T-helper 1 cell treated with Interleukin-12 subunit alpha and Interleukin-12 subunit beta and Interleukin-4 antibody, amounts not matched to agents 30 μg/mL and 1 μg/mL, for 36 hours (primary cell): Measurements from ENCODE around the gene GSS.

Source experiments
- H3K27ac Mint-ChIP-seq: one replicate; pipeline ENCODE4 v1.8.0; 2021; ENCODE audit warnings: mild to moderate bottlenecking, mixed read lengths
- H3K27me3 Mint-ChIP-seq: one replicate; pipeline ENCODE4 v1.8.0; 2021; ENCODE audit warnings: low read depth, mixed read lengths
- H3K36me3 Mint-ChIP-seq: one replicate; pipeline ENCODE4 v1.8.0; 2021; ENCODE audit warnings: low read depth, mixed read lengths
- H3K4me1 Mint-ChIP-seq: one replicate; pipeline ENCODE4 v1.8.0; 2021; ENCODE audit warnings: low read depth, mixed read lengths
- H3K4me3 Mint-ChIP-seq: one replicate; pipeline ENCODE4 v1.8.0; 2021; ENCODE audit warnings: mild to moderate bottlenecking, moderate library complexity, mixed read lengths
- H3K9me3 Mint-ChIP-seq: one replicate; pipeline ENCODE4 v1.8.0; 2021; ENCODE audit warnings: mixed read lengths

GSS gene

DNA sequence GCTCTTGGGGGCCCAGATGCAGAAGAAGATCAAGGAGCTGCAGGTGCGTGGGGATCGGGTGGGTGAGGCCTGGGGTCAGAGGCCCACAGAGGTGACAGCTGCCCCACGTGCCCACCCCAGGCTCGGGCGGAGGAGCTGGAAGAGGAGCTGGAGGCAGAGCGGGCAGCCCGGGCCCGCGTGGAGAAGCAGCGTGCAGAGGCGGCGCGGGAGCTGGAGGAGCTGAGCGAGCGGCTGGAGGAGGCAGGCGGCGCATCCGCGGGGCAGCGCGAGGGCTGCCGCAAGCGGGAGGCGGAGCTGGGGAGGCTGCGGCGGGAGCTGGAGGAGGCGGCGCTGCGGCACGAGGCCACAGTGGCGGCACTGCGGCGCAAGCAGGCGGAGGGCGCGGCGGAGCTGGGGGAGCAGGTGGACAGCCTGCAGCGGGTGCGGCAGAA is 41.5 kb upstream of the GSS start:
- peaks cover 16% of the 10 kb centered on the region for H3K36me3 Mint-ChIP-seq
- no peak overlapping the region for H3K27ac Mint-ChIP-seq

DNA sequence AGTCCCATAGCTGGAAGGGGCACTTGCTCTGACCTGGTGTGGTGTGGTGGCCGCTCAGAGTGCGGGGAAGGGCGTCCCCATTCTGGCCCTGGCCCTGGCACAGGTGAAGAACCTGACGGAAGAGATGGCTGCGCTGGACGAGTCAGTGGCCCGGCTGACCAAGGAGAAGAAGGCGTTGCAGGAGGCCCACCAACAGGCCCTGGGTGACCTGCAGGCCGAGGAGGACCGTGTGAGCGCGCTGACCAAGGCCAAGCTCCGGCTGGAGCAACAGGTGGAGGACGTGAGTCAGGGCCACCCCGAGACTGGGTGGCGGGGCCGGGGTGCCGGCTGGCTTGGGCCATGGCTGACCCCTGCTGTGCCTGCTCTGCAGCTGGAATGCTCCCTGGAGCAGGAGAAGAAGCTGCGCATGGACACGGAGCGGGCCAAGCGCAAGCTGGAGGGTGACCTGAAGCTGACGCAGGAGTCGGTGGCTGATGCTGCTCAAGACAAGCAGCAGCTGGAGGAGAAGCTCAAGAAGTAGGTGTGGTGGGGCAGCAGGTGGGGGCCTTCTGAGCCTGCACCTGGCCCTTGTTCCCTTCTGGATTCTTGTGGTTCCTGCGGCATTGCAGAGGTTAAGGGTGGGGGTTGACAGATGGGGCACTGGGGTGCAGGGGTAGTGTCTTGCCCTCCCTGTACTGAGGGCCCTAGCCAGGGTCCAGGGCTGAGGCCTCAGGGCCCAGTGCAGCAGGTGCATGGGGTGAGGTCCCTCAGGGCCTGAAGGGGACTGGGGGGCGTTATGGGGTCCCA is 40.8 kb upstream of the GSS start:
- H3K9me3 Mint-ChIP-seq = no peaks in the 10 kb centered on the region
- no peak overlapping the region for H3K27ac Mint-ChIP-seq
- peaks cover 16% of the 10 kb centered on the region for H3K36me3 Mint-ChIP-seq
- no peaks in the 10 kb centered on the region for H3K27me3 Mint-ChIP-seq
- no peaks in the 10 kb centered on the region for H3K4me1 Mint-ChIP-seq
- H3K4me3 Mint-ChIP-seq = no peak overlapping the region

More for the DNA sequence above, 41.5 kb upstream of the GSS start:
- no peaks in the 10 kb centered on the region for H3K4me1 Mint-ChIP-seq
- no peaks in the 10 kb centered on the region for H3K9me3 Mint-ChIP-seq
- H3K4me3 Mint-ChIP-seq = no peak overlapping the region
- no peaks in the 10 kb centered on the region for H3K27me3 Mint-ChIP-seq

DNA sequence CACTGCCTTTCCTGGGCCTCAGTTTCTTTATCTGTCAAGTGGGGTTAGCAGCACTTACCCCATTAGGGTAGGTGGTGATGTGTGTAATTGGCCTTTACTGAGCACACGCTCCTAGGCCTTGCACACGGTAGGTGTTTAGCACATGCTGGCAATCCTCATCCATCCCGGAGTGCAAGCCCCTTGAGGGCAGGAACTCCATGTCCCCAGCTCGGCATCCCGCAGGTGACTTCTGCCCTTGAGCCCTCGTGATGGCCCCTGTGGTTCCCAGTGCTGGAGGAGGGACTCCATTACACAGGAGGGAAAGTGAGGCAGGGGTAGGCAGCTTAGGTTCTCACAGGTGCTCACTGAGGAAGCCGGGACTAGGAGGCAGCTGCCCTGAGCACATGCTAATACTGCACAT is 40.1 kb upstream of the GSS start:
- Mint-ChIP-seq H3K9me3 (no peaks in the 10 kb centered on the region), H3K27me3 (no peaks in the 10 kb centered on the region), H3K4me3 (no peak overlapping the region), H3K36me3 (peaks cover 15% of the 10 kb centered on the region), H3K4me1 (no peaks in the 10 kb centered on the region), H3K27ac (no peak overlapping the region)

DNA sequence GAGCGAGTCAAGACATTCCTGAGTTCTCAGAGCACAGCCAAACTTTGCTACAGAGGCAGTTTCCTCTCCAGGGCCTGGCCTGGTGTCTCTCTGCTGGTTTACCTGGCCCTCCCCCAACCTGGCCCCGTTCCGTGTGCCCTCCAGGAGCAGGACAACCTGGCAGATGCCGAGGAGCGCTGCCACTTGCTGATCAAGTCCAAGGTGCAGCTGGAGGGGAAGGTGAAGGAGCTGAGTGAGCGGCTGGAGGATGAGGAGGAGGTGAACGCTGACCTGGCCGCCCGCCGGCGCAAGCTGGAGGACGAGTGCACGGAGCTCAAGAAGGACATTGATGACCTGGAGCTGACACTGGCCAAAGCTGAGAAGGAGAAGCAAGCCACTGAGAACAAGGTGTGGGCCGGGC is 39.6 kb upstream of the GSS start:
- H3K9me3 Mint-ChIP-seq = no peaks in the 10 kb centered on the region
- H3K36me3 Mint-ChIP-seq = peaks cover 15% of the 10 kb centered on the region
- peak overlapping the region; percentile 57 for H3K27ac Mint-ChIP-seq
- H3K4me3 Mint-ChIP-seq = no peak overlapping the region
- H3K27me3 Mint-ChIP-seq = no peaks in the 10 kb centered on the region
- H3K4me1 Mint-ChIP-seq = no peaks in the 10 kb centered on the region

DNA sequence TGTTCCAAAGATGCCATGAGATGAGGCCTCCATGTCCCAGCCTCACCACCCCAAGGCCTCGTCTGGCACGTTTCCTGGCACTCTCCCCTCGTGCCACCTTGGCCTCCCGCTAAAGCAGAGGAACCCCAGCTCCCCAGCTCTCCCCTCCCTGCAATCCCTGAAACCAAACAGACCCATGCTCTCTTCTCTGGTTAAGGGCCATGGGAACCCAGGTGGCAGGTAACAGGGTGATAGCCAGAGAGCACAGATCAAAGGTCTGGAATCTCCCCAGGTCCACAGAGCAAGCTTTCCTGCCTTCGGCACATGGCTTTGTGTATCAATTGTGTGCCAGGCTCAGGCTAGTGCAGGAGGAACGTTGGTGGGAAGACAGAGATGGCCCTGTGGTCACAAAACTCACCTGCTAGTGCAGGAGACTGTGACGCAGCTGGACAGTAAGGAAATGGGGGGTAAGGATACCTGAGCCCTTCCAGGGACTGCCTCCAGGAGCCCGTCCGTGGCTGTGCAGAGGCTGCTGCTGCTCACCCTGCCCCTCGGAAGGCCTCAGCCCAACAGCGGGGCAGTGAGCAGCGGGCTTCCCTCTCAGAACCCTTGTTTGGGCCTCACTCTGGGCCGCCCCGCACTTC is 39.0 kb upstream of the GSS start:
- H3K9me3 Mint-ChIP-seq = no peaks in the 10 kb centered on the region
- H3K4me1 Mint-ChIP-seq = no peaks in the 10 kb centered on the region
- peaks cover 15% of the 10 kb centered on the region for H3K36me3 Mint-ChIP-seq
- no peak overlapping the region for H3K4me3 Mint-ChIP-seq
- no peaks in the 10 kb centered on the region for H3K27me3 Mint-ChIP-seq
- H3K27ac Mint-ChIP-seq = peak overlapping the region; percentile 57

DNA sequence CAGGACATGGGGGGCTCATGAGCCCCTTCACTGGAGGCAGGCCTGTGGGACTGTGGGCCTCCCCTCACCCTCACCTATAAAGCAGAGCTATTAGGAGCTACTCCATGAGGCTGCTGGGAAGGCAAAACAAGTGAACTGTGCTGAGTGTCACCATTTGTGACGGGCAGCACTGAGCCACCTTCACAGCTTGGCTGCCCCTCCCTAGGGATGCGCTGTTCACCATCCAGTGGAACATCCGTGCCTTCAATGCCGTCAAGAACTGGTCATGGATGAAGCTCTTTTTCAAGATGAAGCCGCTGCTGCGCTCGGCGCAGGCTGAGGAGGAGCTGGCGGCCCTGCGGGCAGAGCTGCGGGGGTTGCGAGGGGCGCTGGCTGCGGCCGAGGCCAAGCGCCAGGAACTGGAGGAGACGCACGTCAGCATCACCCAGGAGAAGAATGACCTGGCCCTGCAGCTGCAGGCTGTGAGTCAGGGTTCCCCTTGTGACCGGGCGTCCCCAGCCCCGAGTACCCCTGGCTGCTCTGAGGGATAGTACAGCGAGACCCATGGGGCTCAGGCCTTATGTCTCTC is 38.4 kb upstream of the GSS start:
- no peaks in the 10 kb centered on the region for H3K9me3 Mint-ChIP-seq
- no peak overlapping the region for H3K4me3 Mint-ChIP-seq
- no peaks in the 10 kb centered on the region for H3K27me3 Mint-ChIP-seq
- no peak overlapping the region for H3K27ac Mint-ChIP-seq
- peaks cover 14% of the 10 kb centered on the region for H3K36me3 Mint-ChIP-seq
- H3K4me1 Mint-ChIP-seq = no peaks in the 10 kb centered on the region

DNA sequence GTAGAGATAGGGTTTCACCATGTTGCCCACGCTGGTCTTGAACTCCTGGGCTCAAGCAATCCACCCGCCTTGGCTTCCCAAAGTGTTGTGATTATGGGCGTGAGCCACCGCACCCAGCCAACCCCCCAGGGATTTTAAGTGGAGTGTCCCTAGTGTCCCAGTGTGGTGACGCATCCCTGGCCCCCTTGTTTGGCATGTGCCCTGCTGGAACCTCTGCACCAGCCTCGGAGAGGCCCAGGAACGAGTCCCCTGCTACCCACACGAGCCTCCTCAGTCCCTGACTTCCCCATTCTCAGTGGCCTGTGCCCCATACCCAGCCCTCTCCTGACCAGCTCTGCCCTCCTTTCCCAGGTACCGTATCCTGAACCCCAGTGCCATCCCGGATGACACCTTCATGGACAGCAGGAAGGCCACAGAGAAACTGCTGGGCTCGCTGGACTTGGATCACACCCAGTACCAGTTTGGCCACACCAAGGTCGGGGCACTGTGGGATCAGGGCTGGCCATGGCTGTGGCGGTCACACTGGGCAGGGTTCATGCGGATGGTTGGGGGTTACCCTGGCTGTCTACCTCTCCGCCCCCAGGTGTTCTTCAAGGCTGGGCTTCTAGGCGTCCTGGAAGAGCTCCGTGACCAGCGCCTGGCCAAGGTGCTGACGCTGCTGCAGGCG is 37.3 kb upstream of the GSS start:
- no peak overlapping the region for H3K4me3 Mint-ChIP-seq
- no peaks in the 10 kb centered on the region for H3K27me3 Mint-ChIP-seq
- no peaks in the 10 kb centered on the region for H3K9me3 Mint-ChIP-seq
- no peaks in the 10 kb centered on the region for H3K4me1 Mint-ChIP-seq
- H3K27ac Mint-ChIP-seq = no peak overlapping the region
- peaks cover 10% of the 10 kb centered on the region for H3K36me3 Mint-ChIP-seq

DNA sequence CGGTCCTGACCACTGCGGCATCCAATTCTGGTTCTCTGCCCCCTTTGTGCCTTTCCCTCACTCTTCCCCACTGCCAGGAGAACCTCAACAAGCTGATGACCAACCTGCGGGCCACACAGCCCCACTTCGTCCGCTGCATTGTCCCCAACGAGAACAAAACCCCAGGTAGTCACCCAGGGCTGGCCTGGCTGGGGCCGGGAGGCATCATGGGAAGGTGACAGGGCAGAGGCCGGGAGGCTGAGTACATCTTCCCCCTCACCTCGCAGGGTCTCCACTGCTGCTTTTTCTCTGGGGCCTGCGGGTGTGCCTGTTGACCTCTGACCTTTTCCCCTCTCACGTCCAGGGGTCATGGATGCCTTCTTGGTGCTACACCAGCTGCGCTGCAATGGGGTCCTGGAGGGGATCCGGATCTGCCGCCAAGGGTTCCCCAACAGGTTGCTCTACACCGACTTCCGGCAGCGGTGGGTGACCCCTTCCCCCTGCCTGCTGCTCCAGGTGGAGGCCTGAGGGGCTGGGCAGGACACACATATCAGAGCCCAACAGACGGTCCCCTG is 35.1 kb upstream of the GSS start:
- Mint-ChIP-seq H3K4me1 (no peaks in the 10 kb centered on the region), H3K36me3 (peaks cover 3% of the 10 kb centered on the region), H3K27ac (no peak overlapping the region), H3K9me3 (no peaks in the 10 kb centered on the region), H3K27me3 (no peaks in the 10 kb centered on the region), H3K4me3 (no peak overlapping the region)

DNA sequence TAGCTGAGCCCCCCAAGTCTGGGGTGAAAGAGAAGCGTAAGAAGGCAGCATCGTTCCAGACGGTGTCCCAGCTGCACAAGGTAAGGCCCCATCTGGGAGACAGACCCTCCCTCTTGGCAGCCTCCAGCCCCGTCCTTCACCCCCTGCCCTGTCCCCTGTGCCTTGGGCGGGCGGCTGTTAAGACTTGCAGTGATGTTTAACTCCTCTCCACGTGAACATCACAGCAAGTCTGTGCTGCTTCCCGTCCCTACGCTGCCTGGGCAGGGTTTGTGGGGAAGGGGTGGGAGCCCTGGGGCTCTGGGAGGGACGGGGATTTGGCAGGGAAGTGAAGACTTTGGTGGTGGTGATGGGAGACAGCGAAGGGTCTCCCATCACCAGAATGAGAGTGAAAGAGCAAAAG is 34.6 kb upstream of the GSS start:
- H3K27ac Mint-ChIP-seq = no peak overlapping the region
- peaks cover 1% of the 10 kb centered on the region for H3K27me3 Mint-ChIP-seq
- H3K4me1 Mint-ChIP-seq = peaks cover under 1% of the 10 kb centered on the region

DNA sequence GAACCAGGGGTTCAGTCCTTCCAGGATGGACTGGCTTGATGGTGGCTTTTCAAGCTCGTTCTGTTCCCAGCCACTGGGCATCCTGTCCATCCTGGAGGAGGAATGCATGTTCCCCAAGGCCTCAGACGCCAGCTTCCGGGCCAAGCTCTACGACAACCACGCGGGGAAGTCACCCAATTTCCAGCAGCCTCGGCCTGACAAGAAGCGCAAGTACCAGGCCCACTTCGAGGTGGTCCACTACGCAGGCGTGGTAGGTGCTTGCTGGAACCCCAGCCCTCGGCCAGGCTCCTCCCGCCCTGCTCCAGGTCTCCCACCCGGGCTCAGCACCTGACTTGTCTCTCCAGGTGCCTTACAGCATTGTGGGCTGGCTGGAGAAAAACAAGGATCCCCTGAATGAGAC is 34.1 kb upstream of the GSS start:
- peaks cover 4% of the 10 kb centered on the region for H3K27me3 Mint-ChIP-seq
- no peaks in the 10 kb centered on the region for H3K9me3 Mint-ChIP-seq
- H3K36me3 Mint-ChIP-seq = peaks cover 3% of the 10 kb centered on the region
- H3K4me3 Mint-ChIP-seq = no peak overlapping the region
- H3K4me1 Mint-ChIP-seq = peaks cover 2% of the 10 kb centered on the region
- H3K27ac Mint-ChIP-seq = no peak overlapping the region

More for the DNA sequence above, 34.6 kb upstream of the GSS start:
- Mint-ChIP-seq H3K9me3 (no peaks in the 10 kb centered on the region), H3K36me3 (peaks cover 3% of the 10 kb centered on the region), H3K4me3 (no peak overlapping the region)

DNA sequence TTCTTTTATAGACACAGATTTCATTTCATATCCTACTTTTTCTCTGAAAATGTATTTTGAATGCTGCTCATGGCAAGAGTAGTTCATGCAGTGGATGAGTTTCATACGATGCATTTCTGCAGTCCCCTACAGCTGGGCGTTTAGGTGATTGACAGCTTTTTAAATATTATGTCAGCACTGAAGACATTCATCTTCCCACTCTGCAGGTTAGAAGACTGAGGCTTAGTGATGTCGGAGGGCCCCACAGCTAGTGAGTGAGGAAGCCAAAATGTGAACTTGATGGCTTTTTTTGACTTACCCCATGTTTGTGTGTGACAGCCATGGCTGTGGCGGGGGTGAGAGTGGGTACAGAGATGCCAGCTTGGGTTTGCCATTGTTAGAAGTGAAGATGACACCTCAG is 33.5 kb upstream of the GSS start:
- Mint-ChIP-seq H3K4me1 (peaks cover 2% of the 10 kb centered on the region), H3K27me3 (peaks cover 4% of the 10 kb centered on the region), H3K27ac (peak overlapping the region; percentile 15), H3K9me3 (no peaks in the 10 kb centered on the region), H3K36me3 (peaks cover 3% of the 10 kb centered on the region), H3K4me3 (no peak overlapping the region)

DNA sequence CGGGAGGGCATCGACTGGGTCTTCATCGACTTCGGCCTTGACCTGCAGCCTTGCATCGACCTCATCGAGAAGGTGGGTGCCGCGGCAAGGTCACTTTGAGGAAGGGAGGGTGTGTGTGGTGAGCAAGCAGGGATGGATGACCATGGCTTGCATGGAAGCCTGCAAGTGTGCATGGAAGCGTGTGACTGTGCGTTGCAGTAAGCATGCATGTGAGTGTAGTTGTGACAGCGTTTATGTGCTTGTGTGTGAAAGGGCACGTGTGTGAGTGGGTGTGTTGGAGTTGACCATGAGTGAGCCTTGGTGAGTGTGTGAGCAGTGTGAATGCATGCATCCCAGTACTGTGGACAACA is 32.6 kb upstream of the GSS start:
- no peak overlapping the region for H3K4me3 Mint-ChIP-seq
- no peak overlapping the region for H3K27ac Mint-ChIP-seq
- peaks cover 3% of the 10 kb centered on the region for H3K36me3 Mint-ChIP-seq
- H3K4me1 Mint-ChIP-seq = peaks cover 4% of the 10 kb centered on the region
- peaks cover 6% of the 10 kb centered on the region for H3K27me3 Mint-ChIP-seq
- no peaks in the 10 kb centered on the region for H3K9me3 Mint-ChIP-seq

DNA sequence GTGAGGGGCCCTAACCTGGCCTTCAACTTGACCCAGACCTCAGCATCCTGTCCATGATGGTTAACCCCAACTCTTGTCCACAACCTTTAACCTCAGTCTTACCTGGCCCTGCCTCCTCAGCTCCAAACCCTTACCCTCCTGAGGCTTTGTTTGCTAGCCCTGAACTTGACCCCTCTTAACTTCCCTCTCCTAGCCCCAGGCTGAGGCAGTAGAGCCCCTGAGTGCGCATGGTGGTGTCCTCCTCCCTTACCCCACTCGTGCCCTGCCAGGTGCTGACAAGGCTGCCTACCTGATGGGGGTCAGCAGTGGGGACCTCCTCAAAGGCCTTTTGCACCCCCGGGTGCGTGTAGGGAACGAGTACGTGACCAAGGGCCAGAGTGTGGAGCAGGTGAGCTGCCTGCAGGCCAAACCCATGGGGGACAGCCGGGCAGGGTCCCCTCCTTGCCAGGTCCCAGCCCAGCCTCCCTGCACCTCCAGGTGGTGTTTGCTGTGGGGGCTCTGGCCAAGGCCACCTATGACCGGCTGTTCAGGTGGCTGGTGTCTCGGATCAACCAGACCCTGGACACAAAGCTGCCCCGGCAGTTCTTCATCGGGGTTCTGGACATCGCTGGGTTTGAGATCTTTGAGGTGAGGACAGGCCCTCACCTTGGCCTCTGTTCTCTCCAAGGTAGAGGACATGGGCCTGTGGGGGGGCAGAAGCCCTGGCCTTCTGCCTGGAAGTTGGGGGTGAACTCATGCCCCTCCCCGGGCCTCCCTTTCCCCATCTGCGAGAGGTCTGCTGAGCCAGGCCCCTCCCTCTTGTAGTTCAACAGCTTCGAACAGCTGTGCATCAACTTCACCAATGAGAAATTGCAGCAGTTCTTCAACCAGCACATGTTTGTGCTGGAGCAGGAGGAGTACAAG is 31.9 kb upstream of the GSS start:
- Mint-ChIP-seq H3K36me3 (peaks cover 3% of the 10 kb centered on the region), H3K4me3 (no peak overlapping the region), H3K4me1 (peaks cover 4% of the 10 kb centered on the region), H3K27ac (no peak overlapping the region), H3K9me3 (no peaks in the 10 kb centered on the region), H3K27me3 (peaks cover 7% of the 10 kb centered on the region)
